Measurements from ENCODE around the gene DTD1.

DNA sequence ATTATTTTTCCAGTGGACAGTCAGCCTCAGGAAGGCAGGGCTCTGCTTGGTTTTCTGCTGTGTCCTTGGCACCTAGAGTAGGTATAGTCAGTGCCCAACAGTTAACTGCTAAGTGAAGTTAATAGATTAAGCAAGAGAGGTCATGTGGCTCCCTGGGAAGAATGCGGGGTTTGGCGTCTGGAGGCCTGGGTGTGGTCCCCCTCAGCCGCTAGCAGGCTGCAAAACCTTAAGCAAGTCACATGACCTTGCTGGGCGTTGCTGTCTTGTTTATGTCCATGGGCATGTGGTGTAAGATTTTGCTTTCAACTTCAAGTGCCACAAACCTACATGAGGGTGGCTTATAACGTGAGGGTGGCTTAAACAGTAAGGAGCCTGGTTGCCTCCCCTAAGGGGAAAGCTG, 150.2 kb downstream of the DTD1 start:
- no peak for TF ChIP-seq POLR2A (IDR thresholded peaks at IDR 0.05)
- TF ChIP-seq, protein P1, sequence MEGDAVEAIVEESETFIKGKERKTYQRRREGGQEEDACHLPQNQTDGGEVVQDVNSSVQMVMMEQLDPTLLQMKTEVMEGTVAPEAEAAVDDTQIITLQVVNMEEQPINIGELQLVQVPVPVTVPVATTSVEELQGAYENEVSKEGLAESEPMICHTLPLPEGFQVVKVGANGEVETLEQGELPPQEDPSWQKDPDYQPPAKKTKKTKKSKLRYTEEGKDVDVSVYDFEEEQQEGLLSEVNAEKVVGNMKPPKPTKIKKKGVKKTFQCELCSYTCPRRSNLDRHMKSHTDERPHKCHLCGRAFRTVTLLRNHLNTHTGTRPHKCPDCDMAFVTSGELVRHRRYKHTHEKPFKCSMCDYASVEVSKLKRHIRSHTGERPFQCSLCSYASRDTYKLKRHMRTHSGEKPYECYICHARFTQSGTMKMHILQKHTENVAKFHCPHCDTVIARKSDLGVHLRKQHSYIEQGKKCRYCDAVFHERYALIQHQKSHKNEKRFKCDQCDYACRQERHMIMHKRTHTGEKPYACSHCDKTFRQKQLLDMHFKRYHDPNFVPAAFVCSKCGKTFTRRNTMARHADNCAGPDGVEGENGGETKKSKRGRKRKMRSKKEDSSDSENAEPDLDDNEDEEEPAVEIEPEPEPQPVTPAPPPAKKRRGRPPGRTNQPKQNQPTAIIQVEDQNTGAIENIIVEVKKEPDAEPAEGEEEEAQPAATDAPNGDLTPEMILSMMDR (IDR thresholded peaks at IDR 0.05): no peak
